Common myeloid progenitor, CD34-positive (primary cell): Measurements from ENCODE around the gene POLR2L.

ENCODE experiments used
- CTCF ChIA-PET: fragments of 350-600 bp; sonication (Branson Sonifier 250); formaldehyde crosslinking; loops from one replicate; lab custom pipeline; 2021; ENCODE audit warnings: antibody characterized with exemption; lab: Charles Lee
- POLR2A ChIA-PET: fragments of 350-600 bp; sonication (Branson Sonifier 250); formaldehyde crosslinking; loops from one replicate; lab custom pipeline; 2021; ENCODE audit warnings: antibody characterized with exemption; lab: Charles Lee
- DNase-seq, 3 donors: peaks; one replicate each; pipeline versions ENCODE4 v3.0.0 to v3.0.0-alpha.2; 2013
- H3K27ac ChIP-seq, 2 experiments: 1 replicate in 1 of 2; 2 replicates in 1 of 2; pipeline ENCODE4 v1.7.0; 2013; ENCODE audit warnings: inconsistent platforms in 2 of 2, low read length in 2 of 2, mild to moderate bottlenecking in 2 of 2, low read depth in 1 of 2, moderate library complexity in 1 of 2; ENCODE audit not compliant: severe bottlenecking in 2 of 2, insufficient read depth in 1 of 2, poor library complexity in 1 of 2
- H3K27me3 ChIP-seq, 5 experiments: replicated peaks in 2 of 5; 1 replicate in 3 of 5; 2 replicates in 2 of 5; pipeline versions ENCODE4 v1.6.1 to v1.7.0; 2013; ENCODE audit warnings: low read length in 4 of 5, mild to moderate bottlenecking in 2 of 5, moderate library complexity in 2 of 5, inconsistent platforms in 1 of 5; ENCODE audit not compliant: insufficient read depth in 5 of 5, control insufficient read depth in 4 of 5
- H3K36me3 ChIP-seq, 4 experiments: 1 replicate in 2 of 4; 2 replicates in 2 of 4; pipeline versions ENCODE4 v1.6.1 to v1.7.0; 2013; ENCODE audit warnings: low read length in 3 of 4, control low read depth in 1 of 4, mild to moderate bottlenecking in 1 of 4; ENCODE audit not compliant: control insufficient read depth in 4 of 4, insufficient read depth in 4 of 4
- H3K4me1 ChIP-seq, 4 experiments: 1 replicate in 3 of 4; 2 replicates in 1 of 4; pipeline versions ENCODE4 v1.6.1 to v1.7.1; 2013; ENCODE audit warnings: low read length in 3 of 4, mild to moderate bottlenecking in 3 of 4, control low read depth in 1 of 4, inconsistent platforms in 1 of 4, moderate library complexity in 1 of 4; ENCODE audit not compliant: control insufficient read depth in 4 of 4, insufficient read depth in 4 of 4; ENCODE audit errors: control extremely low read depth in 1 of 4
- H3K4me3 ChIP-seq, 7 experiments: 1 replicate in 4 of 7; 2 replicates in 3 of 7; pipeline versions ENCODE4 v1.5.1 to v1.7.0; 2013; ENCODE audit warnings: mild to moderate bottlenecking in 7 of 7, low read length in 6 of 7, moderate library complexity in 6 of 7, inconsistent platforms in 2 of 7, low read depth in 2 of 7, control low read depth in 1 of 7; ENCODE audit not compliant: insufficient read depth in 4 of 7, control insufficient read depth in 1 of 7; ENCODE audit errors: extremely low read depth in 1 of 7
- H3K9me3 ChIP-seq, 5 experiments: 1 replicate in 4 of 5; 2 replicates in 1 of 5; pipeline versions ENCODE4 v1.6.1 to v1.7.1; 2013; ENCODE audit warnings: low read length in 4 of 5, mild to moderate bottlenecking in 2 of 5, inconsistent platforms in 1 of 5, low read depth in 1 of 5, moderate library complexity in 1 of 5; ENCODE audit not compliant: control insufficient read depth in 4 of 5, insufficient read depth in 2 of 5; ENCODE audit errors: control extremely low read depth in 1 of 5
- WGBS: methylation state at CpG from one replicate; pipeline ENCODE4 v1.1.5; 2013; ENCODE audit not compliant: insufficient coverage; 5-methylcytosine and 5-hydroxymethylcytosine counted together

The POLR2L gene

DNA sequence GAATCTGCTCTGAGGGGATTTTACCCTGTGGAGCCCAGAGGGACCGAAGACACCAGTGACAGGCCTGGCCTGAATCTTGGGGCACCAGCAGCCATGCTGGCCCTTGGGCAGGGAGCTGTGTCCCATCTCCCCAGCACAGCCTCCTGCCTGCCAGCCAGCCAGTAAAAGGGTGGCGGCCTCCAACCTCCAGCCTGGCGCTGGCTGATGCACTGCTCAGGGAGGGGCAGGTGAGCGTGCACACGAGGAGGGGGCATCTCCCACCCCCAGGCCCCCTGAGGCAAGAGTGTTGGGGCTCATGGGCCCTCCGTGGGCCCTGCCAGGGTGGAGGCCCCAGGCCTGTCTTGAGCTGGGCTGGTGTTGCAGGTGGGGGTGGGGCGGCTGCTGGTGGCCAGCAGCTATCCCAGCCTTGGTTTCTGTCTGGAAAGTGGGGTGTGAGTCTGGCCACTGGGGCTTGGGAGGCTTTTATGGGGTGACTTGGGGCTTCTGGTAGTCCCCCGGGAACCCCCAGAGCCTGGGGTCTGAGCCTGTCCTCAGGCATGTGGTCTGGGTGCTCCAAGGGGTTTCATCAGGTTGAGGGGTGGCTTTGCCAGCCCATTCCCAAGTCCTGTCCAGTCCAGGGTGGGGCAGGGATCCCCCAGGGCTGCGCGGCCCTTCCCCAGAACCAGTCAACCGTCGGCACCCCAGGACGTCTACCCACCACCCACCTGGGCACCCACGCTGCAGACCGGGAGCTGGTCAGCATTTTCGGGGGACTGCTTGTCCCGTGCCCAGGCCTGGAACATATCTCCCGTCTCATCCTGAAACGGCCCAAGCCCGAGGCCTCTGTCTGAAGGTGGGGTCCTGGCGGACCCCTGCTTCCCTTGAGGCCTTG lies 18.1 kb upstream of the POLR2L start:
- Histone ChIP-seq H3K27me3 (no peaks in the 10 kb centered on the region), H3K4me1 (peaks cover 0 to 7% (median 4%) of the 10 kb centered on the region in 4 experiments), H3K27ac (no peak overlapping the region), H3K9me3 (no peaks in the 10 kb centered on the region), H3K36me3 (peaks cover 0 to 4% (median under 1%) of the 10 kb centered on the region in 4 experiments), H3K4me3 (no peak overlapping the region)
- no peak for DNase-seq
- ChIA-PET CTCF (interaction anchor here (1.0 kb wide), 2 partner anchors 12 to 61 kb away, joined by 4 read pairs; no protein-coding TSS in a partner anchor), POLR2A (interaction anchor here (1.0 kb wide), 1 partner anchor 13 kb away, joined by 3 read pairs; no protein-coding TSS in a partner anchor)
- WGBS: 92% methylated on average over 19 of the region's 21 CpGs

DNA sequence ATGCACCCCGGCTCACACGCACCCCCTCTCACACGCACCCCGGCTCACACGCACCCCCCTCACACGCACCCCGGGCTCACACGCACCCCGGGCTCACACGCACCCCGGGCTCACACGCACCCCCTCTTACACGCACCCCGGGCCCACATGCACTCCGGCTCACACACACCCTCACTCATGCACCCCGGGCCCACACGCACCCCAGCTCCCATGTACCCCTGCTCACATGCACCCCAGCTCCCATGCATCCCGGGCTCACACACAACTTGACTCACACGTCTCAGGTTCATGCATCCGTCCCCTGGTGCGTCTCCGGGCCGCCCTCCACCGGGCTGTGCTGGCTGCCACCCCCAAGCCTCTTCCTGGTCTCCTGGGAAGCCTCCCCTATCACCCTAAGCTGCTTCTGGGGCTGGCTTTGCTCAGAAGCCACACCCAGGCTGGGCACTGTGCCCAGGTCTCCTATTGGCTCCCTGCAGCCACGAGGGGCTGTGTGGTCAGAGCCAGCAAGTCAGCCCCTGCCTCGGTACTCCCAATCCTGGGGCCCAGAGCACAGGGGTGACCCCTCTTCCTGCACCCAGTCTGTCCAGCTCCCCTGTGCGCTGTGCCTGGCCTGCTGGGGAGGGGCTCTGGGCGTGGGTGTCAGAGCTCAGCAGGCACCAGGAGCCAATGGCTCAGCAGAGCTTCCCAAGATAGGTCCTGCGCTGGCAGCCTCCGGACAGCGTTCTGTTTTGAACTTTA lies 17.2 kb upstream of the POLR2L start:
- 80% methylated on average over 19 of the region's 31 CpGs for WGBS

DNA sequence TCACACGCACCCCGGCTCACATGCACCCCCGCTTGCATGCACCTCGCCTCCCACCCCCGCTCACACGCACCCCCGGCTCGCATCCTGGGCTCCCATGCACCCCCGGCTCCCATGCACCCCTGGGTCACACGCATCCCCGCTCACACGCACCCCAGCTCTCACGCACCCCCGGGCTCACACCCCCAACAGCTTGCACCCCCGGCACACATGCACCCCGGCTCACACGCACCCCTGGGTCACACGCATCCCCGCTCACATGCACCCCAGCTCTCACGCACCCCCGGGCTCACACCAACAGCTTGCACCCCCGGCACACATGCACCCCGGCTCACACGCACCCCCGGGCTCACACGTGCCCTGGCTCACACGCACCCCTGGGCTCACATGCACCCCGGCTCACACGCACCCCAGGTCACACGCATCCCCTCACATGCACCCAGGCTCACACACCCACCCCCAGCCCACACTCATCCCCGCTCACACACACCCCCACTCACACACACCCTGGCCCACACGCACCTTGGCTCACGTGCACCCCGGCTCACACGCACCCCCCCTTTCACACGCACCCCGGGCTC lies 16.5 kb upstream of the POLR2L start:
- no peak for DNase-seq
- Histone ChIP-seq H3K9me3 (no peaks in the 10 kb centered on the region), H3K27me3 (no peaks in the 10 kb centered on the region), H3K27ac (no peak overlapping the region), H3K4me1 (peaks cover 0 to 7% (median 4%) of the 10 kb centered on the region in 4 experiments), H3K36me3 (peaks cover 0 to 4% (median 0%) of the 10 kb centered on the region in 4 experiments), H3K4me3 (no peak overlapping the region)
- ChIA-PET POLR2A (interaction anchor here (1.0 kb wide), 1 partner anchor 12 kb away, joined by 3 read pairs; no protein-coding TSS in a partner anchor), CTCF (interaction anchor here (1.0 kb wide), 1 partner anchor 10 kb away, joined by 4 read pairs; no protein-coding TSS in a partner anchor)
- WGBS: 99% methylated on average over 19 of the region's 37 CpGs

More for the DNA sequence above, 17.2 kb upstream of the POLR2L start:
- H3K4me1 ChIP-seq: peaks cover 0 to 7% (median 4%) of the 10 kb centered on the region in 4 experiments
- H3K4me3 ChIP-seq: no peak overlapping the region
- no peak overlapping the region for H3K27ac ChIP-seq
- CTCF ChIA-PET: interaction anchor here (1.0 kb wide), 1 partner anchor 11 kb away, joined by 4 read pairs; no protein-coding TSS in a partner anchor
- no peaks in the 10 kb centered on the region for H3K27me3 ChIP-seq
- no peaks in the 10 kb centered on the region for H3K9me3 ChIP-seq
- peak in 2 of 3 donors; percentile 67 to 69 for DNase-seq
- H3K36me3 ChIP-seq: peaks cover 0 to 4% (median 0%) of the 10 kb centered on the region in 4 experiments
- POLR2A ChIA-PET: interaction anchor here (1.0 kb wide), 1 partner anchor 12 kb away, joined by 3 read pairs; no protein-coding TSS in a partner anchor

DNA sequence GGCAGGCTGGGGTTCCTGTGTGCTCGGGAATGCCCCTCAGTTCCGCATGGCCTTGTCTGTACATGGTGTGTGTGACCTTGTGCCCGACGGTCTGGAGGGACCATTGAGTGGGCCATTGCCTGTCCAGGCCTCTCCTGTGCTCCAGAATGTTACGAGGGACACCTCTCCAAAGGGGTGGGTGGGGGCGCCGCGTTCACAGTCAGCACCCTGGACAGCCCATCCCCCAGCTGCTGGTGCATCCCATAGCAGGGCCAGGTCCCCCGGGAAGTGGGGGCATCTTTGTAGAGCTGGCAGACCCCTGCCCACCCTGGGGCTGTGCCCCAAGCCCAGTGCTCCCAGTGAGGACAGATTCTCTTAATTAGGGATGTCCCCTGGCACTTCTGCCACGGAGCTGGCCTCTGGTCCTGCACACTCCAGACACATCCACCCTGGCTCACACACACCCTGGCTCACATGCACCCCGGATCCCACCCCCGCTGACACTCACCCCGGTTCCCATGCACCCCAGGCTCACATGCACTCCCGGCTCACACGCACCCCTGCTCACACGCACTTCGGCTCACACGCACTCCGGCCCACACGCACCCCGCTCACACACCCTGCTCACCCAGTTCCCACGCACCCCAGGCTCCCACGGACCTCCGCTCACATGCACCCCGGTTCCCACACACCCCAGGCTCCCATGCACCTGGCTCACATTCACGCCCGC lies 15.9 kb upstream of the POLR2L start:
- Histone ChIP-seq H3K9me3 (no peaks in the 10 kb centered on the region), H3K27me3 (no peaks in the 10 kb centered on the region), H3K36me3 (peaks cover 0 to 4% (median 0%) of the 10 kb centered on the region in 4 experiments), H3K4me3 (no peak overlapping the region), H3K27ac (no peak overlapping the region), H3K4me1 (peaks cover 0 to 7% (median 4%) of the 10 kb centered on the region in 4 experiments)
- 91% methylated on average over 20 of the region's 27 CpGs for WGBS
- ChIA-PET POLR2A (no interaction called here), CTCF (interaction anchor here (2.2 kb wide), 1 partner anchor 10 kb away, joined by 6 read pairs; no protein-coding TSS in a partner anchor)
- DNase-seq: no peak

DNA sequence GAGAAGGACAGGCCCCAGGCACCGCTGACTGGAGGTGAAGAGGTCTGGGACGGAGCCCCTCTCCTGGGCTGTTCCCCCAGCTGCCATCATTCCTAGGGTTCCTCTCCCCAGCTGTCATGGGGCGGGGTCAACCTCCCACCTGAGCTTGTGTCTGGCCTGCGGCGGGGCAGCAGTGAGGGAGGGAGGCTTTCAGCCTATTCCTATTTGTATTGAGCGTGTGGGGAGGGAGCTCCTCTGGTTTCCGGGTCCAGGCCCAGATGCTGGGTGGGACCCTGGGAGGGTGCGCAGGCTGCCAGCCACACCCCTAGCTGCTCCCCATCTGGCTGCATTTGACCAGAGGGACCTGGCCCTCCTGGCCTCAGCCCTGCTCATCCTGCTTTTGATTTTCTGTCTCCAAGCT lies 14.1 kb upstream of the POLR2L start:
- H3K27ac ChIP-seq: no peak overlapping the region
- ChIA-PET CTCF (interaction anchor here (1.5 to 2.2 kb wide), 2 partner anchors 9 to 72 kb away, joined by 6 read pairs; no protein-coding TSS in a partner anchor), POLR2A (no interaction called here)
- no peaks in the 10 kb centered on the region for H3K27me3 ChIP-seq
- H3K36me3 ChIP-seq: peaks cover 0 to 4% (median 0%) of the 10 kb centered on the region in 4 experiments
- 100% methylated on average over 5 of the region's 8 CpGs for WGBS
- DNase-seq: no peak
- no peaks in the 10 kb centered on the region for H3K9me3 ChIP-seq
- no peak overlapping the region for H3K4me3 ChIP-seq
- H3K4me1 ChIP-seq: peaks cover 0 to 7% (median 4%) of the 10 kb centered on the region in 4 experiments

DNA sequence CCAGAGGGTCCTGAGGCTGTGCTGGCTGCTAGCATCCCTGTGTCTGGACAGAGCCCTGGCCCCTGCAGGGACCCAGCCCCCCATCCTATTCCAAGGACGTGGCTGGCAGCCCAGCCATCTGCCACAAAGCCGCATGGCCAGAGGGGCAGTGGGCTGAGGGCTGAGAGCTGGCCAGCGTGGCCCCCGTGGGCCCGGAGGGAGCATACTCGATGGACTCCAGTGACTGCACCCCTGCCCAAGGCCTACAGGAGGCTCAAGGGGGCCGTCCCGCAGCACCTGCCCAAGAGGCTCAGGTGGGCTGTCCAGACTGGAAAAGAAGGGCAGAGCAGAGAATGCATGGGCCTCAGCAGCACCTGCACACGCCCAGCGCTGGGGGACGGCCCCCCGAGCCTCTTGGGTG lies 13.5 kb upstream of the POLR2L start:
- H3K27ac ChIP-seq: no peak overlapping the region
- H3K4me1 ChIP-seq: peaks cover 0 to 7% (median 4%) of the 10 kb centered on the region in 4 experiments
- POLR2A ChIA-PET: no interaction called here
- no peak overlapping the region for H3K4me3 ChIP-seq
- H3K36me3 ChIP-seq: peaks cover 0 to 4% (median 0%) of the 10 kb centered on the region in 4 experiments
- no peaks in the 10 kb centered on the region for H3K27me3 ChIP-seq
- DNase-seq: no peak
- H3K9me3 ChIP-seq: no peaks in the 10 kb centered on the region
- CTCF ChIA-PET: interaction anchor here (0.9 to 2.2 kb wide), 3 partner anchors 8 to 73 kb away, joined by 3 to 6 read pairs (median 6); no protein-coding TSS in a partner anchor
- 94% methylated on average over 11 of the region's 12 CpGs for WGBS
